M059J (cell line): ENCODE measurements around the gene FOLR2. TPM values are rescaled to one million over a fixed set of nuclear protein-coding genes. Genes with fewer than 3 reads are reported as not detected.
A peak's percentile ranks its signal among the peaks of the same experiment; 100 is the strongest.
"Not testable (repeated sequence)": the region's sequence is repeated elsewhere in the genome, so short reads cannot be mapped to it uniquely, and the experiment has no call there.

ENCODE experiments used
- DNase-seq: peaks from one replicate; pipeline ENCODE4 v3.0.0-alpha.2; 2012; ENCODE audit warnings: low read depth
- total RNA-seq: library from RNA; depleted of rRNA; stranded (reverse); fragments of >200 nt; shearing (Covaris generic); gene quantifications from 2 replicates; pipeline ENCODE4 v1.2.3, GENCODE V29; 2014

Gene FOLR2
- total RNA-seq, 1 experiment from 2014 or later = not detected

GRCh38 chr11:72206794-72207193 is 9.8 kb upstream of the FOLR2 start:
- DNase-seq = not testable (repeated sequence)

- DNase-seq = no peak
Observed at GRCh38 chr11:72208281-72208680, 8.3 kb upstream of the FOLR2 start.

- no peak for DNase-seq
Observed at GRCh38 chr11:72209101-72209500, 7.5 kb upstream of the FOLR2 start.

- DNase-seq = no peak
Observed at GRCh38 chr11:72217841-72218240, 1.2 kb downstream of the FOLR2 start.

- DNase-seq = no peak
Observed at GRCh38 chr11:72218251-72218745, 1.7 kb downstream of the FOLR2 start.

GRCh38 chr11:72220696-72221363 is 4.2 kb downstream of the FOLR2 start:
- no peak for DNase-seq

GRCh38 chr11:72221386-72222075 is 4.9 kb downstream of the FOLR2 start:
- DNase-seq = no peak

- DNase-seq = no peak
Observed at GRCh38 chr11:72222106-72222891, 5.7 kb downstream of the FOLR2 start.

- DNase-seq = peak; percentile 91
Observed at GRCh38 chr11:72222907-72223614, 6.5 kb downstream of the FOLR2 start.

- DNase-seq = peak; percentile 51
Observed at GRCh38 chr11:72223615-72224563, 7.3 kb downstream of the FOLR2 start.

- peak; percentile 48 for DNase-seq
Observed at GRCh38 chr11:72224564-72225410, 8.2 kb downstream of the FOLR2 start, which contains the start of gene INPPL1. TSS of gene INPPL1 (plus strand) at chr11:72224767. CDS start at chr11:72224985, 218 bp downstream.

- no peak for DNase-seq
Observed at GRCh38 chr11:72225411-72225951, 8.9 kb downstream of the FOLR2 start.

- no peak for DNase-seq
Observed at GRCh38 chr11:72226701-72227100, 10.1 kb downstream of the FOLR2 start.

GRCh38 chr11:72227316-72228228 is 11.0 kb downstream of the FOLR2 start:
- no peak for DNase-seq

- no peak for DNase-seq
Observed at GRCh38 chr11:72228229-72228843, 11.7 kb downstream of the FOLR2 start.

GRCh38 chr11:72228844-72229231 is 12.2 kb downstream of the FOLR2 start:
- DNase-seq = no peak

GRCh38 chr11:72229336-72229924 is 12.8 kb downstream of the FOLR2 start:
- no peak for DNase-seq
